ENCODE data around the gene ELMO1. TPM values are rescaled to one million over a fixed set of nuclear protein-coding genes. Genes with fewer than 3 reads are reported as not detected.

ELMO1 gene
- polyA plus RNA-seq, 1 donor (not counting 4 experiments of a cell fraction or from before 2014, with no cell fraction given) = not detected

GRCh38 chr7:37216923-37217322 lies 231.7 kb downstream of the ELMO1 start:
- FAIRE-seq = no peak
- no peak for DNase-seq (ENCODE audit: low read depth, low spot score)
- no peaks in the 10 kb centered on the region for H3K9me1 ChIP-seq (ENCODE audit: control insufficient read depth, extremely low read depth, insufficient read depth, low read length)
- H3K27me3 ChIP-seq (ENCODE audit: control insufficient read depth, extremely low read depth, insufficient read depth, low read length) = no peaks in the 10 kb centered on the region
- H3K79me2 ChIP-seq (ENCODE audit: control insufficient read depth, insufficient read depth, low read length) = no peaks in the 10 kb centered on the region
- H4K20me1 ChIP-seq (ENCODE audit: control insufficient read depth, extremely low read depth, insufficient read depth, low read length) = no peaks in the 10 kb centered on the region
- H2AFZ ChIP-seq (ENCODE audit: control insufficient read depth, low read length) = no peak overlapping the region
- H3K4me3 ChIP-seq (ENCODE audit: control insufficient read depth in 2 of 3, extremely low read depth in 1 of 3, insufficient read depth in 2 of 3, low read depth in 1 of 3, low read length in 3 of 3) = no peak overlapping the region
- no peak overlapping the region for H3K4me2 ChIP-seq (ENCODE audit: control insufficient read depth, extremely low read depth, insufficient read depth, low read depth, low read length)
- H3K4me1 ChIP-seq (ENCODE audit: control insufficient read depth, extremely low read depth, insufficient read depth, low read length) = no peaks in the 10 kb centered on the region
- dilution Hi-C loops (cut with MboI; ENCODE audit: extremely low pct_ligation_motif_present, low sequenced_read_pairs) = loop anchor here (25.0 kb wide), 1 partner anchor 730 kb away; no protein-coding TSS in a partner anchor
- H3K36me3 ChIP-seq (ENCODE audit: control insufficient read depth in 2 of 2, extremely low read depth in 1 of 2, insufficient read depth in 2 of 2, low read length in 2 of 2) = no peaks in the 10 kb centered on the region
- TF ChIP-seq EZH2 (IDR thresholded peaks at IDR 0.05; ENCODE audit: low read length) = no peak
- TF ChIP-seq CTCF (optimal IDR thresholded peaks at IDR 0.05 in 1 of 3, IDR thresholded peaks at IDR 0.05 in 1 of 3, conservative IDR thresholded peaks at IDR 0.05 in 1 of 3; ENCODE audit: extremely low read depth in 1 of 3, insufficient read depth in 2 of 3, low read length in 3 of 3) = no peak
- H3K9me3 ChIP-seq (ENCODE audit: control insufficient read depth, low read depth, low read length) = no peaks in the 10 kb centered on the region
- H3K9ac ChIP-seq (ENCODE audit: control insufficient read depth, extremely low read depth, insufficient read depth, low read length) = no peak overlapping the region
- no peak overlapping the region for H3K27ac ChIP-seq (ENCODE audit: control insufficient read depth, insufficient read depth, low read length)

GRCh38 chr7:37216156-37216852 lies 232.4 kb downstream of the ELMO1 start:
- no peaks in the 10 kb centered on the region for H3K79me2 ChIP-seq (ENCODE audit: control insufficient read depth, insufficient read depth, low read length)
- FAIRE-seq (no peak), DNase-seq (ENCODE audit: low read depth, low spot score) (no peak)
- no peaks in the 10 kb centered on the region for H3K36me3 ChIP-seq (ENCODE audit: control insufficient read depth in 2 of 2, extremely low read depth in 1 of 2, insufficient read depth in 2 of 2, low read length in 2 of 2)
- H4K20me1 ChIP-seq (ENCODE audit: control insufficient read depth, extremely low read depth, insufficient read depth, low read length) = no peaks in the 10 kb centered on the region
- no peak overlapping the region for H3K27ac ChIP-seq (ENCODE audit: control insufficient read depth, insufficient read depth, low read length)
- H3K9ac ChIP-seq (ENCODE audit: control insufficient read depth, extremely low read depth, insufficient read depth, low read length) = no peak overlapping the region
- no peak for TF ChIP-seq EZH2 (IDR thresholded peaks at IDR 0.05; ENCODE audit: low read length)
- TF ChIP-seq CTCF (optimal IDR thresholded peaks at IDR 0.05 in 1 of 3, IDR thresholded peaks at IDR 0.05 in 1 of 3, conservative IDR thresholded peaks at IDR 0.05 in 1 of 3; ENCODE audit: extremely low read depth in 1 of 3, insufficient read depth in 2 of 3, low read length in 3 of 3) = no peak
- H3K4me3 ChIP-seq (ENCODE audit: control insufficient read depth in 2 of 3, extremely low read depth in 1 of 3, insufficient read depth in 2 of 3, low read depth in 1 of 3, low read length in 3 of 3) = no peak overlapping the region
- dilution Hi-C loops (cut with MboI; ENCODE audit: extremely low pct_ligation_motif_present, low sequenced_read_pairs) = loop anchor here (25.0 kb wide), 1 partner anchor 729 kb away; no protein-coding TSS in a partner anchor
- H3K9me3 ChIP-seq (ENCODE audit: control insufficient read depth, low read depth, low read length) = no peaks in the 10 kb centered on the region
- H3K27me3 ChIP-seq (ENCODE audit: control insufficient read depth, extremely low read depth, insufficient read depth, low read length) = no peaks in the 10 kb centered on the region
- H3K9me1 ChIP-seq (ENCODE audit: control insufficient read depth, extremely low read depth, insufficient read depth, low read length) = no peaks in the 10 kb centered on the region
- no peaks in the 10 kb centered on the region for H3K4me1 ChIP-seq (ENCODE audit: control insufficient read depth, extremely low read depth, insufficient read depth, low read length)
- H2AFZ ChIP-seq (ENCODE audit: control insufficient read depth, low read length) = no peak overlapping the region
- no peak overlapping the region for H3K4me2 ChIP-seq (ENCODE audit: control insufficient read depth, extremely low read depth, insufficient read depth, low read depth, low read length)

All from keratinocyte (primary cell).